Erythroblast (primary cell): ENCODE results near the gene MAGEC1.

Source experiments
- DNase-seq, 2 experiments: peaks; one replicate each; lab custom pipeline; 2025; lab: John Stamatoyannopoulos, UW
- GATA1 ChIP-seq: IDR thresholded peaks from 2 replicates; pipeline ENCODE4 v1.6.1; 2011; ENCODE audit warnings: low read depth, mild to moderate bottlenecking, control low read depth, low read length, moderate library complexity
- POLR2A ChIP-seq: IDR thresholded peaks from 2 replicates; pipeline ENCODE4 v1.6.1; 2011; ENCODE audit warnings: mild to moderate bottlenecking, low read length

MAGEC1 gene

DNA sequence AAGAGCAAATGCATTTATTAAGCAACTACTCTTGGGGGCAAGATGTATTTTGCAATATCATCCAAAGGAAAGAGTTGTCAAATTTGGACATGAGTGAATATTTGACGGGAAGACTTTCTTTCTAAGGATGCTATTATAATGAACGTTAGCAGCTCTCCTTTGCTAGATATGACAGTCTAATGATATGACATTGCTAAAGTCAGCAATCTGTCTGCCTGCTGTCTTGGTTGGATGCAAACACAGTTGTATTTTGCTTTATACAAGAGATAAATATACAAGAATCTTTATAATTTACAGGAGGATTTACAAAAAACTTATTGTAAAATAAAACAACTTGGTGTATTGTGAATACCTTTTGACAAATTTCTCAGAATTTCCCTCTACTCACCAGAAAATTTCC lies 37.5 kb downstream of the MAGEC1 start:
- TF ChIP-seq POLR2A (no peak), GATA1 (no peak)

DNA sequence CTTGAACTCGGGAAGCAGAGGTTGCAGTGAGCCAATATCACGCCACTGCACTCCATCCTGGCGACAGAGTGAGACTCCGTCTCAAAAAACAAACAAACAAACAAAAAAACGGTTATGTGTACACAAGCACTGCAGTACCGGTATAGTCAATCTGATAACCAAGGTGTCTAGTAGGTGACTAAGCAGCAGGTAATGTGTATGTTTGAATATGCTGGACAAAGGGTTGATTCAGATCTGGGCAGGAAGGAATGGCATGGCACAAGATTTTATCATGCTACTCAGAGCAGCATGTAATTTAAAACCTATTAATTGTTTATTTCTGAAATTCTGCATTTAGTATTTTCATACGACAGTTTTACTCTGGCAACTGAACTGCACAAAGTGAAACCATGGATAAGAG lies 41.7 kb downstream of the MAGEC1 start:
- no peak for TF ChIP-seq POLR2A
- TF ChIP-seq GATA1 = no peak
- no peak for DNase-seq

More for the DNA sequence above, 37.5 kb downstream of the MAGEC1 start:
- no peak for DNase-seq

DNA sequence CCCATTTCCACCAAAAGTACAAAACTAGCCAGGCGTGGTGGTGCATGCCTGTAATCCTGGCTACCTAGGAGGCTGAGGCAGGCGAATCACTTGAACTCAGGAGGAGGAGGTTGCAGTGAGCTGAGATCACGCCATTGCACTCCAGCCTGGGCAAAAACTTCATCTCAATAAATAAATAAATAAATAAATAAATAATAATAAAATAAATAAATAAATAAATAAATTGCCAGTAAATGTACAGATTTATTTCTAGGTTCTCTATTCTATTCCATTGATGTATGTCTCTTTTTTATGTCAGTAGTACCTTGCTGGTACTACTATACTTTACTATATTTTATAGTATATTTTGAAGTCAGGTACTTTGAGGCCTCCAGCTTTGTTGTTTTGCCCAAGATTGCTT lies 43.7 kb downstream of the MAGEC1 start:
- no peak for DNase-seq
- no peak for TF ChIP-seq GATA1
- TF ChIP-seq POLR2A = no peak

DNA sequence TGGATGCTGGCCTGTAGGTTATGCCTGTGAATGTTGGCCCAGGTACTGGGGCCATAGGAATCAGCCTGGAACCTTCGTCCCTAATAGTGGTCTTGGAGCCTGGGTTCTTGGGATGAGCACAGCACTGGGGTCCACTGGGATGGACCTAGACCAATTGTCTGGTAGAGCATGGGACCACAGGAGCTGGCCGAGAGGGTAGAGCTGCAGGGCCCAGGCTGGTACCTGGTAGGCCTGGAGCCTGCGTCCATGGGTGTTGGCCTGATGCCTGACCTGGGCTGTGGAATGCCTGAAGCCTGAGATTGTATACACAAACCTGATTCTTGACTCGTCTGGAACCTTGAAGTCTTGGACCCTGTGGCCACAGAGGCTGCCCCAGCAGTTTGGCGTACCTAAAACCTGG lies 48.9 kb downstream of the MAGEC1 start:
- TF ChIP-seq POLR2A (no peak), GATA1 (no peak)
- DNase-seq = no peak

DNA sequence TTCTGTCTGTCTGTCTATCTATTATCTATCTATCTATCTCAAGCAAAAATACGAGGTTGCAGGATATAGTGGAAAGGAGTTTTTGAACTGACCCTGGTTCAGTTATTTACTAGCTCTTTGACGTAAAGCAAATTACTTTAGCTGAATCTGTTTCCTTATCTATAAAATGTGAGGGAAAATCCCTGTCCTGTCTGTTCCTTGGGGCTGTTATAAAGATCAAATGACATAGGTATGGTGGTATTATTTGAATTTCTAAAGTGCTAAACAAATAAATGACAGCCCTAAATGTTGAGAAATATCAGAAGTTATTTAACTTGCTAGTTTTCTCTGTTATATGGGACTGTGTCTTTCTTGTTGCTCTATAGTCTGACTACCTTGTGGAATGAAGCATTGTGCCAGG lies 55.0 kb downstream of the MAGEC1 start:
- DNase-seq = no peak
- no peak for TF ChIP-seq POLR2A
- TF ChIP-seq GATA1 = no peak
